ENCODE results near the gene EDDM3A. TPM values are rescaled to one million over a fixed set of nuclear protein-coding genes. Genes with fewer than 3 reads are reported as not detected.

EDDM3A gene
- total and polyA plus RNA-seq, 4 donors, result not detected

- no peaks in the 10 kb centered on the region for H3K9me3 ChIP-seq (ENCODE audit: control insufficient read depth, low read length)
- no peaks in the 10 kb centered on the region for H3K27me3 ChIP-seq (ENCODE audit: control insufficient read depth in 1 of 2, insufficient read depth in 2 of 2, low read length in 1 of 2)
- H3K4me1 ChIP-seq (ENCODE audit: control insufficient read depth in 1 of 2, insufficient read depth in 2 of 2, low read length in 2 of 2), result no peaks in the 10 kb centered on the region
- no peak for DNase-seq
- no peak overlapping the region for H3K4me3 ChIP-seq (ENCODE audit: low read length in 2 of 2)
- no peaks in the 10 kb centered on the region for H3K36me3 ChIP-seq (ENCODE audit: control insufficient read depth in 1 of 2, insufficient read depth in 2 of 2, low read length in 1 of 2)
- ATAC-seq (ENCODE audit: low FRiP score), result no peak
- intact Hi-C loops (cut with DNase I), result no loop called here
- no peak overlapping the region for H3K27ac ChIP-seq (ENCODE audit: low read depth in 1 of 2, low read length in 2 of 2)
These were observed 15.3 kb downstream of the EDDM3A start for GRCh38 chr14:20760950-20761349.

DNA sequence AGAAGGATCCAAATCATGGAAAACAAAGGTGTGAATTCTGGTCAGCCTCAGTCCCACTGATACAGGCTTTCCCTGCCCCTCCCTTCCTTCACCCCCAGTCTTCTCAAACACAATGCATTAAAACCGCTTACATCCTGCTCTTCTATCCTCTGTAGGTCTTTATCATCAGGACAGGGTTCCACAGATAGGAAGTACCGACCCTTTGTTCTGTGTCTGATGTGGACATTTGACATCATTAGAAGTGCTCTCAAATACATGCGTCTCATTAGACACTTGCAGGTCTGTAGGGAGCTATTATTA, 22.9 kb downstream of the EDDM3A start:
- ATAC-seq (ENCODE audit: low FRiP score) (no peak), DNase-seq (no peak)
- no peaks in the 10 kb centered on the region for H3K4me1 ChIP-seq (ENCODE audit: control insufficient read depth in 1 of 2, insufficient read depth in 2 of 2, low read length in 2 of 2)
- H3K36me3 ChIP-seq (ENCODE audit: control insufficient read depth in 1 of 2, insufficient read depth in 2 of 2, low read length in 1 of 2), result no peaks in the 10 kb centered on the region
- no peaks in the 10 kb centered on the region for H3K27me3 ChIP-seq (ENCODE audit: control insufficient read depth in 1 of 2, insufficient read depth in 2 of 2, low read length in 1 of 2)
- H3K27ac ChIP-seq (ENCODE audit: low read depth in 1 of 2, low read length in 2 of 2), result no peak overlapping the region
- WGBS, 2 donors, result 85 to 87% methylated on average over 3 of the region's 3 CpGs
- no peak overlapping the region for H3K4me3 ChIP-seq (ENCODE audit: low read length in 2 of 2)
- intact Hi-C loops (cut with DNase I), result no loop called here
- H3K9me3 ChIP-seq (ENCODE audit: control insufficient read depth, low read length), result no peaks in the 10 kb centered on the region

- no peaks in the 10 kb centered on the region for H3K27me3 ChIP-seq (ENCODE audit: control insufficient read depth in 1 of 2, insufficient read depth in 2 of 2, low read length in 1 of 2)
- H3K4me3 ChIP-seq (ENCODE audit: low read length in 2 of 2), result no peak overlapping the region
- H3K27ac ChIP-seq (ENCODE audit: low read depth in 1 of 2, low read length in 2 of 2), result no peak overlapping the region
- intact Hi-C loops (cut with DNase I), result no loop called here
- 76 to 77% methylated on average over 3 of the region's 3 CpGs for WGBS, 2 donors
- no peak for ATAC-seq (ENCODE audit: low FRiP score)
- no peak for DNase-seq
- no peaks in the 10 kb centered on the region for H3K9me3 ChIP-seq (ENCODE audit: control insufficient read depth, low read length)
- no peaks in the 10 kb centered on the region for H3K4me1 ChIP-seq (ENCODE audit: control insufficient read depth in 1 of 2, insufficient read depth in 2 of 2, low read length in 2 of 2)
- H3K36me3 ChIP-seq (ENCODE audit: control insufficient read depth in 1 of 2, insufficient read depth in 2 of 2, low read length in 1 of 2), result no peaks in the 10 kb centered on the region
These were observed 23.7 kb downstream of the EDDM3A start for GRCh38 chr14:20769421-20769820.

- H3K9me3 ChIP-seq (ENCODE audit: control insufficient read depth, low read length), result no peaks in the 10 kb centered on the region
- no peaks in the 10 kb centered on the region for H3K36me3 ChIP-seq (ENCODE audit: control insufficient read depth in 1 of 2, insufficient read depth in 2 of 2, low read length in 1 of 2)
- ATAC-seq (ENCODE audit: low FRiP score) (no peak), DNase-seq (no peak)
- no peaks in the 10 kb centered on the region for H3K27me3 ChIP-seq (ENCODE audit: control insufficient read depth in 1 of 2, insufficient read depth in 2 of 2, low read length in 1 of 2)
- intact Hi-C loops (cut with DNase I), result no loop called here
- 59 to 68% methylated on average over 3 of the region's 3 CpGs for WGBS, 2 donors
- no peak overlapping the region for H3K27ac ChIP-seq (ENCODE audit: low read depth in 1 of 2, low read length in 2 of 2)
- no peak overlapping the region for H3K4me3 ChIP-seq (ENCODE audit: low read length in 2 of 2)
- no peaks in the 10 kb centered on the region for H3K4me1 ChIP-seq (ENCODE audit: control insufficient read depth in 1 of 2, insufficient read depth in 2 of 2, low read length in 2 of 2)
These were observed 27.0 kb downstream of the EDDM3A start for GRCh38 chr14:20772650-20773049.

GRCh38 chr14:20774258-20774824, 28.7 kb downstream of the EDDM3A start:
- 73% methylated on average over 5 of the region's 5 CpGs for WGBS, 2 donors
- no peaks in the 10 kb centered on the region for H3K36me3 ChIP-seq (ENCODE audit: control insufficient read depth in 1 of 2, insufficient read depth in 2 of 2, low read length in 1 of 2)

GRCh38 chr14:20775043-20775442, 29.4 kb downstream of the EDDM3A start:
- no peaks in the 10 kb centered on the region for H3K36me3 ChIP-seq (ENCODE audit: control insufficient read depth in 1 of 2, insufficient read depth in 2 of 2, low read length in 1 of 2)
- no peaks in the 10 kb centered on the region for H3K4me1 ChIP-seq (ENCODE audit: control insufficient read depth in 1 of 2, insufficient read depth in 2 of 2, low read length in 2 of 2)
- no peaks in the 10 kb centered on the region for H3K27me3 ChIP-seq (ENCODE audit: control insufficient read depth in 1 of 2, insufficient read depth in 2 of 2, low read length in 1 of 2)
- DNase-seq, result no peak
- no peak overlapping the region for H3K4me3 ChIP-seq (ENCODE audit: low read length in 2 of 2)
- WGBS, 2 donors, result 27% methylated on average over 6 of the region's 6 CpGs
- no peaks in the 10 kb centered on the region for H3K9me3 ChIP-seq (ENCODE audit: control insufficient read depth, low read length)
- no peak overlapping the region for H3K27ac ChIP-seq (ENCODE audit: low read depth in 1 of 2, low read length in 2 of 2)
- intact Hi-C loops (cut with DNase I), result no loop called here
- no peak for ATAC-seq (ENCODE audit: low FRiP score)

More at GRCh38 chr14:20774258-20774824, 28.7 kb downstream of the EDDM3A start:
- DNase-seq (no peak), ATAC-seq (ENCODE audit: low FRiP score) (no peak)
- no peak overlapping the region for H3K27ac ChIP-seq (ENCODE audit: low read depth in 1 of 2, low read length in 2 of 2)
- no peak overlapping the region for H3K4me3 ChIP-seq (ENCODE audit: low read length in 2 of 2)
- intact Hi-C loops (cut with DNase I), result no loop called here
- no peaks in the 10 kb centered on the region for H3K27me3 ChIP-seq (ENCODE audit: control insufficient read depth in 1 of 2, insufficient read depth in 2 of 2, low read length in 1 of 2)
- H3K4me1 ChIP-seq (ENCODE audit: control insufficient read depth in 1 of 2, insufficient read depth in 2 of 2, low read length in 2 of 2), result no peaks in the 10 kb centered on the region
- no peaks in the 10 kb centered on the region for H3K9me3 ChIP-seq (ENCODE audit: control insufficient read depth, low read length)

- 79 to 90% methylated on average over 1 of the region's 1 CpG for WGBS, 2 donors
- Histone ChIP-seq H3K27me3 (ENCODE audit: control insufficient read depth in 1 of 2, insufficient read depth in 2 of 2, low read length in 1 of 2) (no peaks in the 10 kb centered on the region), H3K36me3 (ENCODE audit: control insufficient read depth in 1 of 2, insufficient read depth in 2 of 2, low read length in 1 of 2) (no peaks in the 10 kb centered on the region), H3K4me1 (ENCODE audit: control insufficient read depth in 1 of 2, insufficient read depth in 2 of 2, low read length in 2 of 2) (no peaks in the 10 kb centered on the region), H3K9me3 (ENCODE audit: control insufficient read depth, low read length) (no peaks in the 10 kb centered on the region), H3K4me3 (ENCODE audit: low read length in 2 of 2) (no peak overlapping the region), H3K27ac (ENCODE audit: low read depth in 1 of 2, low read length in 2 of 2) (no peak overlapping the region)
- ATAC-seq (ENCODE audit: low FRiP score) (no peak), DNase-seq (no peak)
- intact Hi-C loops (cut with DNase I), result no loop called here
These were observed 30.2 kb downstream of the EDDM3A start for GRCh38 chr14:20775901-20776300.

GRCh38 chr14:20781803-20782202, 36.1 kb downstream of the EDDM3A start:
- Histone ChIP-seq H3K4me1 (ENCODE audit: control insufficient read depth in 1 of 2, insufficient read depth in 2 of 2, low read length in 2 of 2) (no peaks in the 10 kb centered on the region), H3K36me3 (ENCODE audit: control insufficient read depth in 1 of 2, insufficient read depth in 2 of 2, low read length in 1 of 2) (no peaks in the 10 kb centered on the region), H3K4me3 (ENCODE audit: low read length in 2 of 2) (no peak overlapping the region), H3K27ac (ENCODE audit: low read depth in 1 of 2, low read length in 2 of 2) (no peak overlapping the region), H3K9me3 (ENCODE audit: control insufficient read depth, low read length) (no peaks in the 10 kb centered on the region), H3K27me3 (ENCODE audit: control insufficient read depth in 1 of 2, insufficient read depth in 2 of 2, low read length in 1 of 2) (no peaks in the 10 kb centered on the region)
- intact Hi-C loops (cut with DNase I), result no loop called here
- no peak for ATAC-seq (ENCODE audit: low FRiP score)
- DNase-seq, result no peak
- WGBS, 2 donors, result 16 to 26% methylated on average over 4 of the region's 4 CpGs

DNA sequence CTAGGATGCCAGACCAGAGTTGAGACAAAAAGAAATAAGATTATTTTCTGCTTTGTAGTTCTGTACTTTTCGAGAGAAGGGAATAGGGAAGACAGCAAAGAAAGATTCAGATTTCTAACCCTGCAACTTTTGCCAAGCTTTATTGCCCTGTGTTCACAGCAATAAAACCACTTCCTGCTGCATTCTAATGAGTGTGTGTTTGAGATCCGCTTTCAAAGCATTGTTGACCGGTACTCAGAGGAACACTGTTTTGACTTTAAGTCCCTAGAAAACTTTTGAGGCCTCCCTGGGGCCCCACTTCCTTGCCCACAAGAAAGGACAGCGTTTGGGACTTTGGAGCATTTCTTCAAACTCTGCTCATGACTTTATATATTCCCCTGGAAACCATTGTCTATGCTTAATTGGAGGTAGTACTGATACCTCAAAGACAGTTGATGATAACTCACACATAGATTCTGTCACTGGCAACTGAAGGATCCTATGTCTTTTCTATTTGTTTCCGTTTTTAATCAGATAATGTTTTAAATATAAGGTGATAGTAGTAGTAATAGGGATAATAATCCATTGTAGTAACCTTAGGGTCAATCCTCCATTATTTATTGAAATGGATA, 36.7 kb downstream of the EDDM3A start:
- 3 to 12% methylated on average over 5 of the region's 5 CpGs for WGBS, 2 donors
- H3K27ac ChIP-seq (ENCODE audit: low read depth in 1 of 2, low read length in 2 of 2), result no peak overlapping the region
- no peaks in the 10 kb centered on the region for H3K9me3 ChIP-seq (ENCODE audit: control insufficient read depth, low read length)
- H3K27me3 ChIP-seq (ENCODE audit: control insufficient read depth in 1 of 2, insufficient read depth in 2 of 2, low read length in 1 of 2), result no peaks in the 10 kb centered on the region
- intact Hi-C loops (cut with DNase I), result no loop called here
- no peaks in the 10 kb centered on the region for H3K36me3 ChIP-seq (ENCODE audit: control insufficient read depth in 1 of 2, insufficient read depth in 2 of 2, low read length in 1 of 2)
- no peaks in the 10 kb centered on the region for H3K4me1 ChIP-seq (ENCODE audit: control insufficient read depth in 1 of 2, insufficient read depth in 2 of 2, low read length in 2 of 2)
- DNase-seq (no peak), ATAC-seq (ENCODE audit: low FRiP score) (no peak)
- H3K4me3 ChIP-seq (ENCODE audit: low read length in 2 of 2), result no peak overlapping the region

All from aorta (tissue), 5 donors.